ENCODE results near the gene TRAPPC12.
A peak's percentile ranks its signal among the peaks of the same experiment; 100 is the strongest.
"Not testable (repeated sequence)": the region's sequence is repeated elsewhere in the genome, so short reads cannot be mapped to it uniquely, and the experiment has no call there.

TRAPPC12 gene

GRCh38 chr2:3489764-3490115 lies 110.2 kb downstream of the TRAPPC12 start:
- Histone ChIP-seq H3K4me1 (peaks cover 18 to 57% (median 52%) of the 10 kb centered on the region in 10 experiments), H3K9ac (no peak overlapping the region)

GRCh38 chr2:3490191-3491170 lies 111.0 kb downstream of the TRAPPC12 start:
- Histone ChIP-seq H3K27me3 (no peaks in the 10 kb centered on the region), H3K4me2 (peak overlapping the region; percentile 55 to 87 (median 76)), H3K36me3 (peaks cover 2 to 16% (median 8%) of the 10 kb centered on the region in 11 experiments; a peak in 13 of 22 replicates), H3K9ac (no peak overlapping the region), H3K27ac (no peak overlapping the region), H3K4me1 (peaks cover 18 to 57% (median 52%) of the 10 kb centered on the region in 10 experiments), H3K9me3 (replicated peaks in 1 of 11) (peaks cover 0 to 12% (median 0%) of the 10 kb centered on the region in 11 experiments; a peak in 6 of 22 replicates), H3K4me3 (no peak overlapping the region), H4K20me1 (peaks cover 0 to 43% (median 0%) of the 10 kb centered on the region in 11 experiments; a peak in 6 of 22 replicates)
- TF ChIP-seq Cebpa-rat (IDR thresholded peaks at IDR 0.05): no peak

More at GRCh38 chr2:3489764-3490115, 110.2 kb downstream of the TRAPPC12 start:
- Histone ChIP-seq H3K9me3 (replicated peaks in 1 of 11) (peaks cover 0 to 12% (median 0%) of the 10 kb centered on the region in 11 experiments; a peak in 6 of 22 replicates), H3K4me2 (peak overlapping the region in 9 of 11 experiments; percentile 44 to 87 (median 80); a peak in 17 of 22 replicates), H3K27me3 (no peaks in the 10 kb centered on the region), H3K27ac (no peak overlapping the region), H3K4me3 (no peak overlapping the region), H3K36me3 (peaks cover 0 to 9% (median 5%) of the 10 kb centered on the region in 11 experiments; a peak in 7 of 22 replicates), H4K20me1 (peaks cover 0 to 43% (median 0%) of the 10 kb centered on the region in 11 experiments; a peak in 6 of 22 replicates)
- TF ChIP-seq Cebpa-rat (IDR thresholded peaks at IDR 0.05): no peak

DNA sequence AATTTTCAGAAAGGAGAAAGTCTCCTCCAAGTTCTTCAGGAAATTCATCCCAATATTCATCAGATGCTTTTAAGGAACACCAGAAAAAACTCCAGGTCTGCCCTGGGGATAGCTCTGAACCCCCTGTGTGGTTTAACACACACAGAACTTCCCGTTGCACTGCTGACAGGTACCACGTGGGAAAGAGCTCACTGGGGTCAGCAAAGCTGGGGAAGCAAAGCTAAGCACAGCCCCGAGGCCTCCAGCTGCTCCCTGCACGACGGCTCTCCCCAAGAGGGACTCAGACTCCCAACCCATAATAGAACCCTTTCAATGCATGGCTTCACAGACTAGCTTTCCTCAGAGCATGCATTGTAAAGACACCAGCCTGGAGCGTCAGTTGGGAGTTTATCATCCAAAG lies 111.8 kb downstream of the TRAPPC12 start:
- Histone ChIP-seq H3K36me3 (peaks cover 4 to 17% (median 12%) of the 10 kb centered on the region in 11 experiments; a peak in 17 of 22 replicates), H3K27ac (no peak overlapping the region), H3K27me3 (no peaks in the 10 kb centered on the region), H3K9ac (no peak overlapping the region), H3K4me3 (no peak overlapping the region), H3K9me3 (replicated peaks in 1 of 11) (peaks cover 0 to 10% (median 0%) of the 10 kb centered on the region in 11 experiments; a peak in 6 of 22 replicates), H3K4me2 (peak overlapping the region; percentile 55 to 87 (median 76)), H3K4me1 (peaks cover 18 to 57% (median 52%) of the 10 kb centered on the region in 10 experiments), H4K20me1 (peaks cover 0 to 43% (median 0%) of the 10 kb centered on the region in 11 experiments; a peak in 6 of 22 replicates)
- TF ChIP-seq Cebpa-rat (IDR thresholded peaks at IDR 0.05): no peak

- peaks cover 0 to 5% (median 0%) of the 10 kb centered on the region in 11 experiments; a peak in 6 of 22 replicates for H3K9me3 ChIP-seq (replicated peaks in 1 of 11)
- H3K27ac ChIP-seq: no peak overlapping the region
- TF ChIP-seq Cebpa-rat (IDR thresholded peaks at IDR 0.05): no peak
- H3K9ac ChIP-seq: no peak overlapping the region
- no peak overlapping the region for H3K4me3 ChIP-seq
- H3K4me2 ChIP-seq: peak overlapping the region; percentile 55 to 87 (median 76); a peak in 20 of 22 replicates
- H4K20me1 ChIP-seq: peaks cover 0 to 43% (median 0%) of the 10 kb centered on the region in 11 experiments; a peak in 6 of 22 replicates
- peaks cover 6 to 22% (median 17%) of the 10 kb centered on the region in 11 experiments for H3K36me3 ChIP-seq
- H3K4me1 ChIP-seq: peaks cover 18 to 54% (median 51%) of the 10 kb centered on the region in 10 experiments
- no peaks in the 10 kb centered on the region for H3K27me3 ChIP-seq
These were observed 112.4 kb downstream of the TRAPPC12 start for GRCh38 chr2:3491716-3492474.

DNA sequence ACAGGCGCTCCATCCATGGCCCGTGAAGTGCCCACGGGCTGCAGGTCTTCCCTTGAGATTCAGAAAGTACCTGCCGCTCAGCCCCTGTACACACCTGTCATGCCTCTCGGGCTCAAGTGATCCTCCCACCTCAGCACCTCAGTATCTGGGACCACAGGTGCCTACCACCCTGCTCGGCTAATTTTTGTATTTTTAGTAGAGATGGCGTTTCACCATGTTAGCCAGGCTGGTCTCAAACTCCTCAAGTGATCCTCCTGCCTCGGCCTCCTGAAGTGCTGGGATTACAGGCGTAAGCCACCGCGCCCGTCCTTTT lies 112.9 kb downstream of the TRAPPC12 start:
- Histone ChIP-seq H3K4me1 (peaks cover 18 to 49% (median 45%) of the 10 kb centered on the region in 10 experiments), H3K36me3 (peaks cover 11 to 28% (median 22%) of the 10 kb centered on the region in 11 experiments)
- not testable (repeated sequence) for H3K4me3 ChIP-seq

DNA sequence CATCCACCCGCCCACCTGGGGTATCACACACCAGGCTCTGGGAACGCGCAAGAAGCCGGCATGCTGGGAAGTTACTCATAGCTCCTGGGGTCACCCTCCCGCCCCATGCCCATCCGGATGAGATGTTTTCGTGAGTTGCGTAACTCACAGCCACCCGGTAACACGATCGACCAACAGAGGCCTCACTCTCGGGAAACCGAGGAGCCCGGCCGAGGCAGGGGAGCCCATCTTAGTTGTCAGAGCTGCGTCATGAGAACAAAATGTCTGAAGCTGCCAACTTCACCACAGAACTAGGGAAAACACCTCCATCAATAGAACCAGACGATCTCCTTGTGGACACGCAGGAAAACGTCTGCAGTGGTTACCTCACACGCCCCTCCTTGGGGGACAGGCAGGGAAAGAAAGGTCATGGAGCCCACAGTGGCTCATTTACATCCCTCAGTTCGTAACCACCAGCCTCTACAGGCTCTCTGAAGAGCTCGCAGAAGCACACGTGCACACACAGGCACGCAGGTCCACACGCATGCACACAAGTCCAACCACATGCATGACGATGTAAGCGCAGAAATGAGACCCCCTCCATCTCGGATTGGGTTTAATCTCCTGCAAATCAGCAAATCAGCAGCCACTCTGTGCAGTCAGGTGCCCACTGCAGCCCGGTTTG lies 113.6 kb downstream of the TRAPPC12 start:
- no peak overlapping the region for H3K4me3 ChIP-seq
- peak in 4 of 11 experiments; percentile 23 to 38 (median 32); a peak in 5 of 22 replicates for TF ChIP-seq Cebpa-rat (IDR thresholded peaks at IDR 0.05)
- H3K9me3 ChIP-seq (replicated peaks in 1 of 11): no peaks in the 10 kb centered on the region
- no peak overlapping the region for H3K27ac ChIP-seq
- H3K9ac ChIP-seq: no peak overlapping the region
- H3K36me3 ChIP-seq: peaks cover 18 to 34% (median 28%) of the 10 kb centered on the region in 11 experiments
- peaks cover 18 to 42% (median 39%) of the 10 kb centered on the region in 10 experiments for H3K4me1 ChIP-seq
- peaks cover 0 to 35% (median 0%) of the 10 kb centered on the region in 11 experiments; a peak in 5 of 22 replicates for H4K20me1 ChIP-seq
- H3K4me2 ChIP-seq: no peak overlapping the region
- H3K27me3 ChIP-seq: no peaks in the 10 kb centered on the region

More for the DNA sequence above, 112.9 kb downstream of the TRAPPC12 start:
- H3K27ac ChIP-seq; H3K9ac ChIP-seq; H3K9me3 ChIP-seq (replicated peaks in 1 of 11); H3K4me2 ChIP-seq; H3K27me3 ChIP-seq: not testable (repeated sequence)
- H4K20me1 ChIP-seq: peaks cover 0 to 41% (median 0%) of the 10 kb centered on the region in 11 experiments; a peak in 6 of 22 replicates

DNA sequence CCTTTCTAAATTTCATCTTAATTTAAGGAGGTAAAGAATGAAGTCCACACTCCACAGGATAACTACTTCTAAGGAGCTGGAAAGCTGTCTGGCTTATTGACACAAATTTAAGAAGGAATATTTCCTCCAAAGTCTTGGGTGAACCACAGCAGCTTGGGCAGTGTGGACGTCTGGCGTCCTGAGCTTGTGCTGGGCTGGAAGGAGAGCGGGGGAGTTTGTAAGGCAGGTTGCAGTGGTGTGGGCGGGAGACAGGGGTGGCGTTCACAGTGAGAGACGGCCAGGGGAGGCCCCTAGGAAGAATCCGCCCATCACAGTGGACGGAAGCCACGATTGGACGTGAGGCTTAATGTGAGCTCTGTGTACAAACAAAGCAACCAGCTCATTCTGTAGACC lies 114.1 kb downstream of the TRAPPC12 start:
- Histone ChIP-seq H3K36me3 (peaks cover 23 to 40% (median 34%) of the 10 kb centered on the region in 11 experiments), H3K9ac (no peak overlapping the region), H3K9me3 (replicated peaks in 1 of 11) (no peaks in the 10 kb centered on the region), H3K4me3 (no peak overlapping the region), H3K4me1 (peaks cover 18 to 37% (median 34%) of the 10 kb centered on the region in 10 experiments), H3K27ac (no peak overlapping the region), H3K27me3 (no peaks in the 10 kb centered on the region), H4K20me1 (peaks cover 0 to 33% (median 0%) of the 10 kb centered on the region in 11 experiments; a peak in 4 of 22 replicates), H3K4me2 (no peak overlapping the region)
- no peak for TF ChIP-seq Cebpa-rat (IDR thresholded peaks at IDR 0.05)

- H3K9ac ChIP-seq: no peak overlapping the region
- no peak for TF ChIP-seq Cebpa-rat (IDR thresholded peaks at IDR 0.05)
- H3K4me3 ChIP-seq: no peak overlapping the region
- H3K4me2 ChIP-seq: no peak overlapping the region
- H3K36me3 ChIP-seq: peaks cover 38 to 55% (median 49%) of the 10 kb centered on the region in 11 experiments
- H3K4me1 ChIP-seq: peaks cover 17 to 22% (median 19%) of the 10 kb centered on the region in 10 experiments
- no peaks in the 10 kb centered on the region for H3K9me3 ChIP-seq (replicated peaks in 1 of 11)
- no peaks in the 10 kb centered on the region for H3K27me3 ChIP-seq
- peaks cover 0 to 25% (median 0%) of the 10 kb centered on the region in 11 experiments; a peak in 4 of 22 replicates for H4K20me1 ChIP-seq
- H3K27ac ChIP-seq: no peak overlapping the region
These were observed 115.6 kb downstream of the TRAPPC12 start for GRCh38 chr2:3494984-3495666.

- not testable (repeated sequence) for H3K4me1 ChIP-seq; H3K9me3 ChIP-seq (replicated peaks in 1 of 11); H3K27me3 ChIP-seq; H3K4me2 ChIP-seq; H3K27ac ChIP-seq; H3K4me3 ChIP-seq; H3K9ac ChIP-seq
- peaks cover 0 to 28% (median 0%) of the 10 kb centered on the region in 11 experiments; a peak in 5 of 22 replicates for H4K20me1 ChIP-seq
- H3K36me3 ChIP-seq: peaks cover 50 to 69% (median 63%) of the 10 kb centered on the region in 11 experiments
These were observed 117.2 kb downstream of the TRAPPC12 start for GRCh38 chr2:3496708-3497080.

Data from BLaER1 treated with 17β-estradiol and CSF1 and Interleukin-3, amounts not matched to agents 10 nM and 100 nM (cell line).